Measurements from ENCODE around the gene ROBO3.

Gene ROBO3, protein sequence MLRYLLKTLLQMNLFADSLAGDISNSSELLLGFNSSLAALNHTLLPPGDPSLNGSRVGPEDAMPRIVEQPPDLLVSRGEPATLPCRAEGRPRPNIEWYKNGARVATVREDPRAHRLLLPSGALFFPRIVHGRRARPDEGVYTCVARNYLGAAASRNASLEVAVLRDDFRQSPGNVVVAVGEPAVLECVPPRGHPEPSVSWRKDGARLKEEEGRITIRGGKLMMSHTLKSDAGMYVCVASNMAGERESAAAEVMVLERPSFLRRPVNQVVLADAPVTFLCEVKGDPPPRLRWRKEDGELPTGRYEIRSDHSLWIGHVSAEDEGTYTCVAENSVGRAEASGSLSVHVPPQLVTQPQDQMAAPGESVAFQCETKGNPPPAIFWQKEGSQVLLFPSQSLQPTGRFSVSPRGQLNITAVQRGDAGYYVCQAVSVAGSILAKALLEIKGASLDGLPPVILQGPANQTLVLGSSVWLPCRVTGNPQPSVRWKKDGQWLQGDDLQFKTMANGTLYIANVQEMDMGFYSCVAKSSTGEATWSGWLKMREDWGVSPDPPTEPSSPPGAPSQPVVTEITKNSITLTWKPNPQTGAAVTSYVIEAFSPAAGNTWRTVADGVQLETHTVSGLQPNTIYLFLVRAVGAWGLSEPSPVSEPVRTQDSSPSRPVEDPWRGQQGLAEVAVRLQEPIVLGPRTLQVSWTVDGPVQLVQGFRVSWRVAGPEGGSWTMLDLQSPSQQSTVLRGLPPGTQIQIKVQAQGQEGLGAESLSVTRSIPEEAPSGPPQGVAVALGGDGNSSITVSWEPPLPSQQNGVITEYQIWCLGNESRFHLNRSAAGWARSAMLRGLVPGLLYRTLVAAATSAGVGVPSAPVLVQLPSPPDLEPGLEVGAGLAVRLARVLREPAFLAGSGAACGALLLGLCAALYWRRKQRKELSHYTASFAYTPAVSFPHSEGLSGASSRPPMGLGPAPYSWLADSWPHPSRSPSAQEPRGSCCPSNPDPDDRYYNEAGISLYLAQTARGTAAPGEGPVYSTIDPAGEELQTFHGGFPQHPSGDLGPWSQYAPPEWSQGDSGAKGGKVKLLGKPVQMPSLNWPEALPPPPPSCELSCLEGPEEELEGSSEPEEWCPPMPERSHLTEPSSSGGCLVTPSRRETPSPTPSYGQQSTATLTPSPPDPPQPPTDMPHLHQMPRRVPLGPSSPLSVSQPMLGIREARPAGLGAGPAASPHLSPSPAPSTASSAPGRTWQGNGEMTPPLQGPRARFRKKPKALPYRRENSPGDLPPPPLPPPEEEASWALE (N-terminal part only)

DNA sequence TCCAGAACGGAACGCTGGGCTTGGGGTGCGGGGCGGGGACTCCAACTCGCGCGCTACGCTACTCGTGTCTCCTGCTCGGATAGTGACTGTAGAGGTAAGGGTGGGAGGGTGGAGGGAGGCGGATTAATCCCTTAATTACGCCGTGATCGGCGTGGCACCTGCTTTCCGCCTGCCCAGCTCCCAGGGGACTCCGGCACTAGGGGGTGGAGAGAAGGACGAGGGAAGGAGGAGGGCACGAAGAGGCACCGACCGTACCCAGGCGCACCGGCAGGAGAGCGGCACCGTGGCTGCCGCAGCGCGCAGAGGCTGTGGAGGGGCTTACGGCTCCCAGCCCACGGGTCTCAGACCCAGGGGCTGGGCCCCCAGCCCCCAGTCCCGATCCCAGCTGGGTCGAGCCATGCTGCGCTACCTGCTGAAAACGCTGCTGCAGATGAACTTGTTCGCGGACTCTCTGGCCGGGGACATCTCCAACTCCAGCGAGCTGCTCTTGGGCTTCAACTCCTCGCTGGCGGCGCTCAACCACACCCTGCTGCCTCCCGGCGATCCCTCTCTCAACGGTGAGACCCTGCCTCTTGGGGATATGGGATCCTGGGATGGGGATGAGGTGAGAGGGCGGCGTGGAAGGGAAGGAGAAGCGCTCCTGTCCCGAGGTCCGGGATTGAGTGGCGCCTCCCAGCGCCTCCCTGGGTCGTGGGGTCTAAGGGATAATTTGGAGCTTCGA is at the start of gene ROBO3:
ROBO3 (plus strand) TSS at position 252 of the 721 bp plus-strand sequence; CDS start at position 398, 146 bp downstream.
- no peak for DNase-seq

DNA sequence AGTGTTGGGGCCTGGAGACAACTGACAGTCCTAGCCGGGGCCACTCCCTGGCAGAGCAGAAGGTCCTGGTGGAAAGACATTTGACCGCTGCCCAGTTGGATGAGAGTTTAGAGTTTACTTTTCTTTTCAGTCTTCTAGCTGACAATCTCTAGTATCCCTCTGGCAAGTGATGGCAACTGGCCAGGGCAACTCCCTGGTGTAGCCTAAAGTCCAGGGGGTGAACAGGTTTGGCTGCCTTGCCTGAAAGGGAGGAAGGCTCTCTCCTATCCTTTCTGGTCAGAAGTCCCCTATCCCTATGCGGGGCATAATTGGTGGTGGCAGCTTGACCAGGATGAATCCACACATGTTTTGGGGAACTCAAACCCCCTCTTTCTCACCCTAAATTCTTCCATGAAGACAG is 48.2 kb upstream of the ROBO3 start:
- no peak for DNase-seq

DNA sequence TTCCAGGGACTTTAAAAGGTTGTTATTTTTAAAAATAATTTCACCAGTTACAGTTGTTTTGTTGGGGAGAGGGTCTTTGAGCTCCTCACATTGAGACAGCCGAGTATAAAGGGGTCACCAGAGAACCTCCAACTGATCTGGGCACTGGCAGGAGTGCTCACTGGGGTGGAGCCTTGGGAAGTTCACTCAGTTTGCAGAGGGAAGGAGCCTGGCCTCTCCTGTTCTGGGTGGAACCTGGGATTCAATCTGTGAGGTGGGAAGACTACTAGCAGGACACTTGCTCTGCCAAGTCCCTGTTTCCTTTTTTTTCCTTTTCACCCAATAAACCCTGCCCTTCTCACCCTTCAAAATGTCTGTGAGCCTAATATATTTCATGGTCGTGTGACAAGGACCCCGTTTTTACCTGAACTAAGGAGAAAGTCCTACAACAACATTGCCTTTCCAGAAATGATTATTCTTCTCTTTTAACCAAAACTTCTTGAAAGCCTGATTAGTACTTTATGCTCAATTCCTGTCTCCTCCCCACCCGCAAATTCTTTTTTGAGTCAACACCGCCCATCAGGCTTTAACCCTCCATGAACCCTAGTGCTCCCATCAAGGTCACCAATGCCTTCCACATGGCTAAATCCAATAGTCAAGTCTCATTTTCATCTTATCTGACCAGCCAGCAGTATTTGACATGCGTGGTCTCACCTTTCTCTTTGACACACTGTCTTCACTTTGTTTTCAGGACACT is 43.1 kb upstream of the ROBO3 start:
- DNase-seq = no peak

DNA sequence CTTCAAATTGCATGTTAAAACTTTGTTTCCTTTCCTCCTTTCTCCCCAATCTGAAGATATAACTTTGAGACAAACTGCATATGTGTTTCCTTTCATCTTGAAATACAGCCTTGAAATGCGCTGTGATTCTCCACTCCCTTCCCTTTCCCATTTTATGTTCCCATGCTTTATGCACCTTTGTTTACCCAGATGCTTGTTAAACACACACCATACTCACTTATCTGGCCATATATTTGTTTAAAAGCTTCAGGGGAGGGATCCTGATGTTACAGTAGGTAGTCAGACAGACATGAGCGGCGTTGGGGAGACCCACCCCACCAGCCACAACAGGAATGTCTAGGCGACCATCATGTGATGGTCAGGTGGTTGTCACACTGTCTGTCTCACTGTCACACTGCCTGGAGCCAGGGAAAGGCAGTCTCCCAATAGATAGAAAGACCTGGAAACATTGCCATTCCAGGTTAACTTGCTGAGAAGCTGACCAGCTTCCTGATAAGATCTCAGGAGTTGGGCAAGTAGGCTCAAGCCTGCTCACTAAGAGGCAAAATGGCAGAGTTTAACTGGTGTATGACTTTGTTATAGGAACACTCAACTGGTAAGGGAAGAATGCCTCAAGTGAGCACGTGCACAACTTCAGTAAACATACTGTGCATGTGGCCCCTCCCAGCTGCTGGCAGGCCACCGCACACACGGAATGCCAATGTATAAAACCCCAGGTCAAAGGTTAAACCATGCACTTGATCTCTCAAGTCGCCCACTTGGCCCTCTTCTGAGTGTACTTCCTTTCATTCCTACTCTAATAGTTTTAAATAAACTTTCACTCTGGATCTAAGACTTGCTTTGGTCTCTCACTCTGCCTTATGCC is 41.5 kb upstream of the ROBO3 start:
- no peak for DNase-seq

DNA sequence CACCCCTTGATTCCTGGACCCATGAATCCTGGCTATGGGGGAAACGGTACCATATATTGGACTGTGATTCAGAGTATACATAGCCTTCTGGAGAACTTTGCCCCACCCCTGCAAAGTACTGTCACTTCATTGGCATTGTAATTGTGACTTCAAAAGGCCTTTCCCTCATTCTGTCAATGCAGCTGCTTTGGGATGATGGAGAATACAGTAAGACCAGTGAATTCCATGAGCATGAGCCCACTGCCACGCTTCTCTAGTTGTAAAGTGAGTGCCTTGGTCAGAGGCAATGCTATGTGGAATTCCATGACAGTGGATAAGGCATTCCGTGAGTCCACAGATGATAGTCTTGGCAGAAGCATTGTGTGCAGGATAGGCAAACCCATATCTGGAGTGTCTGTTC is 39.4 kb upstream of the ROBO3 start:
- no peak for DNase-seq

DNA sequence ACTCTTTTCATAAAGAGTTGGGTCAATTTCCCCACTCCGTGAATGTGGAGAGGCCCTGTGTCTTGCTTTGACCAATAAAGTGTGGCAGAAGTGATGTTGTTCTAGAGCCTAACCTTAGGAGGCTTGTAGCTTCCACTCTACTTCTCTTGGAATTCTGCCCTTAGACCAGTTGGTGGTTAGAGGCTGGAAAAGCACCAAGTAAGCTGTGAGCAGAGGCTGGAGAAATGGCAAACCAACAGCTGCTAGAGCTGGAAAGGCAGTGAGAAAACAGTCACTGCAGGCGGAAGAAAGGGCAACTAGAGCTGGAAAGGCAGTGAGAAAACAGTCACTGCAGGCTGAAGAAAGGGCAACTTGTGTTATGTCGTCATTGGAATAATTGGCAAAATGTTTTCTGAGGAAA is 35.2 kb upstream of the ROBO3 start:
- no peak for DNase-seq

DNA sequence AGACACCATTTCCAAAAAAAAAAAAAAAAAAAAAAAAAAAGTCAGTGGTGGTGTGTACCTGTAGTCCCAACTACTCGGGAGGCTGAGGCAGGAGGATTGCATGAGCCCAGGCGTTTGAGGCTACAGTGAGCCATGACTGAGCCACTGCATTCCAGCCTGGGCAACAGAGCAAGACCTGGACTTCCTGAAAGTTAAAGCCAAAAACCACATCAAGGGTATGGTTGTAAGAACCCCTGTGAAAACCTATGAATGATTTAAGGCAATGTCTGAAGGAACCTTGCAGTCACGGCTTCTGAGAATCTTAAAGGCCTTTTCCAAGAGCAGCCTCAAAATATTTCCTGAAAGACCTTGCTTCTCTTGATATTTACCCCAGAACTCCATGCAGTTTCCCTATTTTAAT is 34.5 kb upstream of the ROBO3 start:
- no peak for DNase-seq

DNA sequence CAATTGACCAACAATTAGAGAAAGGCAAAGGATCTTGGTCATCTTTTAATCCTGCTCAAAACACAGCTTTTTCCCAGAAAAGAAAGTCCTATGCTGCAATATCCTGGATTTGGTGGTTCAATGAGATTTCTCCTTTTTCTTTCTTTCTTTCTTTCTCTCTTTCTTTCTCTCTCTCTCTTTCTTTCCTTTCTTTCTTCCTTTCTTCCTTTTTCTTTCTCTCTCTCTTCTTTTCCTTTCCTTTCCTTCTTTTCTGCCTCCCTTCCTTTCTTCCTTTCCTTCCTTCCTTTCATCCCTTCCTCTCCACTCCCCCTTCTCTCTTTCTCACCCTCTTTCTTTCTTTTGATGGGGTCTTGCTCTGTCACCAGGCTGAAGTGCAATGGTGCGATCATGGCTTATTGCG is 33.3 kb upstream of the ROBO3 start:
- no peak for DNase-seq

DNA sequence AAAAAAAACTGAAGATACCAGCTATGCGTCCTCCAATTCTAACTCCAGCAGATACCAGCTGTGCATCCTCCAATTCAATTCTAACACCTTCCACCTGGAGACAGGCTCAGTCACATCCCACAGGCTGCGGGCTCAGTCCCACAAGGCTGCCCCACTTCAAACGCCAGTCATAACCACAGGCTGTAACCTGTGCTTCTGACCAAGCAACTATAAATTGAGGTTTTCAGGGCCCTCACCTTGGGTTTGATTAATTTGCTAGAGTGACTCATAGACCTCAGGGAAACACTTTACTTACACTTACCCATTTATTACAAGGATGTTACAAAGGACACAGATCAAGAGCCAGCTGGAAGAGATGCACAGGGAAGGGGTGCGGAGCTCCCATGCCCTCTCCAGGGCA is 32.7 kb upstream of the ROBO3 start:
- DNase-seq = no peak

DNA sequence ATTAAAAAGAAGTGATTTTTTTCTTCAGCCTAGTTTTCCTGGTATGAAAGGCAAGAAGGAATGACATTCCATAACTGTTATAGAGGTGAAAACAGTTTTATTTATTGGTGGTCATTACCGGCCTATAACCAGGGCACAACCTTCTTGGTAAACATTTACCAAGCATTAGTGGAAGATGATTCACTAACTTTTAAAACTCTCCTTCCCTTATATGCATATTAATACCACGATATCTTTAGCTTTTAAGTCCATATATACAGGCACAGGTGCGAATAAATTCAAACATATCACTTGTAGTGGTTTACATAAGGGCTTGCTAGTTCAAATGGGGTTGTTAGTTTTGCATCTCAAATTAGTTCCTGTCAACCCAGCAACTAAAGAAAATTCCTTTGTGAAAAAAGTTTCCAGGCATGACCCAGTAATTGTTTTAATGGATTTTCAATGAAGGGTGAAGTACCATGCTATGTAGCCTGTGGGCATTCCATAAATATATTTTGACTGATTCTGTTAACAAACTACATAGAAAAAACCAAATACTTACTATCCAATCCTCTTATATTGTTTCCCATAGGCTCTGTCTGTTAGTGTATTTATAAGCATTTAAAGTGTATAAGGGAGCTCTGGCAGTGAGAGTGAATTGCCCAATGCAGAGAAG is 30.6 kb upstream of the ROBO3 start:
- no peak for DNase-seq

DNA sequence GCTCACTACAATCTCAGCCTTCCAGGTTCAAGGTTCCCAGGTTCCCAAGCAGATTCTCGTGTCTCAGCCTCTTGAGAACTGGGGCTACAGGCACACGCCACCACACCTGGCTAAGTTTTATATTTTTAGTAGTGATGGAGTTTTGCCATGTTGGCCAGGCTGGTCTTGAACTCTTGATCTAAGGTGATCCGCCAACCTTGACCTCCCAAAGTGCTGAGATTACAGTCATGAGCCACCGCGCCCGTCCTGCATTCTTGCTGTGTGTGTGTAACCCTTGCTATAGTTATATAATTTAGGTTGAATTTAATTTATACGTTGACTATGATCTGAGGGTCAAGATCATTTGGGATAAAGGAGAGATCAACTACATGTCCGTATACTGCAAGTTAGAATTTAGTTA is 29.3 kb upstream of the ROBO3 start:
- no peak for DNase-seq

DNA sequence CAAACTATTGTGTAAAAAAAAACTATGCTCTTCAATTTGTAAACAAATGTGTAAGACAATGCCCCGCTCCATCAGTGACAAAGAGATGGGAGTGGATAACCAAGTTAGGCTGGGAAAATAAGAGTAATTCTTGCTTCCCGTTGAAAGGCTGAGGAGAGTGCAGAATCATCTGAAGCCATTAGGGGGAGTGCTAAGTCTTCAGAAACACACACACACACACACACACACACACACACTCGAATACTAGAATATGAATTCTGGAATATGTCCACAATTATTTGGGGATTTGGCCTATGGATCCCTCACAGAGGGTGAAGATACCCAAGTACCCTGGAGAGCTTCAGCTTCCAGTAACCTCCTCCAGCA is 27.8 kb upstream of the ROBO3 start:
- peak; percentile 29 for DNase-seq

DNA sequence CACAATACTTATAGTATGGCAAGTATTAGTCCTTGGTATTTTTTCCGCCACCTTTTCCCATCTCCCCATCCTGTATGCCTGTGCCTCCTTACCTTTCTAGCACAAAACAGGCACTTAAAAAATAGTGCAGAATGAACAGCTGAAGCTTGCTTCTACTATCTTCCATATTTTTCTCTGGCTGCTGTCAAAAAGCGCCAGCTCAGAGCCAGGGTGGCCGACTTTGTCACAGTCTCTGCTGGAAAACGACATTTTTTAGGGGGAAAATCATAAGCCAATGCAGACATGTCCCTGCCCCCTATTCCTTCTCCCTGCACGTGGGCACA is 26.5 kb upstream of the ROBO3 start:
- DNase-seq = no peak

DNA sequence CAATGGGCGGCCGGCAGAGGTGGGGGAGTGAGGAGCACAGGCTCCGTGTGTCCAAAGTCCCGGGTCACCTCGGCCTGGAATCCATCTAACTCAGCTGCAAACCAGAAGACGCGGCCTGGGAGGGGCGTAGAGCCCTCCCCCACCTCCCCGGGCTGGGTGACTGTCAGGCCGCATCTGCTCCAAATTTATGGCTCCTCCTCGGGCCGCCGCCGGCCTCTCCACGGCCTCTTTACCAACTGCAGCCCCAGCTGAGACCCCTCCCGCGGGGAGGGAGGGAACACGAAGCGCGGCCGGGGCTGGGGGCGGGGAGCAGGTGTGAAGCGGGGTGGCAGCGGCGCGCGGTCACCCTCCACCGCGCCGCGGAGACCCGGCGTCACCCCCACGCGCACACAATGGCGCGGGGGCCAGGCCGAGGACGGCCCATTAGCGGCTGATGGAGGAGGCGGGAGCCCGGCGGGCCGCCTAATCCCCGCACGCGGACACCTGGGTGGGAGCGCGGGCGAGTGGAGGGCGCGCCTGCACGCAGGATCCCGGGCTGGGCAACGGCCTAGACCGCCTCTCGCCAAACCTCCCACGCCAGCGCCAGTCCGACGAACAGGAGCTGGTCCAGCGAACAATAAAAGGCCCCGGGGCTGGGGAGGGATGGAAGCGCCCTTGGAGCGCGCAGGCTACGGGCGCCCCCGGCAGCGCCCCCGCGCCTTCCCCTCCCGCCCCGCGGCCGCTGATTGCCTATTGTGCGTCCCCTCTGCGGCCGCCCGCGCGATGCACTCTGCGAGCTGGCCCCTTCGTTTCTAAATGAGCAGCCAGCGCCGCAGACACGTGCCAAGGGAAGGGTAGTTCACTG is 25.9 kb upstream of the ROBO3 start:
- no peak for DNase-seq

DNA sequence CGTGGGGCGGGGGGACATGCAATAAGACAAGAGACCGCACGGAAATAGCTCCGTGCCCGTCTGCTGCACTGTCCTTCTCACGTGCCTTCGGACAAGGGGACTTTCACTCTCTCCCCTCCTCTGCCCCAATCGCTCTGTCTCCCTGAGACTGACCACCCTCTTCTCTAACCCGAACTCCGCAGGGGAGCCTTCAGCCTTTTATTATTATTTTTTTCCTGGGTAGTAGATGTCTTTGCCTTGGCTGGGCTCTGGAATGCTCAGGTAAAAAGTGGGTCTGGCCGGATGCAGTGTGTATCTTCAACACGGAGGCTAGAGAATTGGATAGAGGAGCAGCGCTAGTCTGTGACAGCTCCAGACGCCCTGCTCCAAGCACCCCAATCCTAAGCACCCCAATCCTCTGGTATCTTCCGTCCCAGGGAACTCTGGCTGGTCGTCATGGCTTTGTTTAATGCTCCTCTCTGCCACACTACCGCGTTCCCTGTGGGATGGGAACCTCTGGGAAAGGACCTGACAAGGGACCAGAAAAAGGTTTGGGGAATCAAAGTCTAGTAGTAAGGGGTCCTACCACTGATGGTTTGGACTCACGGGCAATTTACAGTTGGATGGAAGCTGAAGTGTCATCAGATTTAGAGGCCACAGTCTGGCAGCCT is 25.1 kb upstream of the ROBO3 start:
- no peak for DNase-seq

DNA sequence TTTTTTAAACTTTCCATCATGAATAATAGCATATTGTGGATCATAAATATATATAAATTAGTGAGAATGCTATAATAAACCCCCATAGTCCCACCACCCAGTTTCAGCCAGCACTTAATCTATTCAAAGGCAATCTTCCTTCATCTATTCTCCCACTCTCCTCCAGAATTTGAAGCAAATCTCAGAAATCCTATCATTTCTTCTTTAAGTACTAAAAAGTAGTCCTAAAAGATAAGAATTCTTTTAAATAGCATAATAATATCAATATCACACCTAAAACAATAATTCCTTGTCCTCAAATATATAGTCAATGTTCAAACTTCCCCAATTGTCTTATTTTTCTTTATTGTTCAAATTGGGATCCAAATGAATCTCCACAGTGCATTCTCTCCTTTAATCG is 24.6 kb upstream of the ROBO3 start:
- no peak for DNase-seq

DNA sequence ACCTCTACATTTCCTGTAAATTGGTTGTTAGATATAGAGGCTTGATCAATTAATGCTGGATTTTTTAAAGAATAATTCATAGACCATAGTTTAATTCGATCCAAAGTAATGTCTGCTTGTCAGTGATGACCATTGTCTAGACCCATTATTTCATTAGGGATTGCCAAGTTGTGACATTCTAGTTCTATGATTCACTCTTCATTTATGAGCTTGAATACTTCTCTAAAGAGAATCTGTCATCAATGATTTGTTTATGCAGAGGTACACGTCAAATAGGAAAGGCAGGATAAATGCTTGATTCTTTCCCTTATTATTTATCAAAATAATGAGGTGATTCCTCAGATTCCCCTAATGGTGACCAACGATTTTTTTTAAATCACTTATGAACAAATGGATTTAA is 24.0 kb upstream of the ROBO3 start:
- no peak for DNase-seq

DNA sequence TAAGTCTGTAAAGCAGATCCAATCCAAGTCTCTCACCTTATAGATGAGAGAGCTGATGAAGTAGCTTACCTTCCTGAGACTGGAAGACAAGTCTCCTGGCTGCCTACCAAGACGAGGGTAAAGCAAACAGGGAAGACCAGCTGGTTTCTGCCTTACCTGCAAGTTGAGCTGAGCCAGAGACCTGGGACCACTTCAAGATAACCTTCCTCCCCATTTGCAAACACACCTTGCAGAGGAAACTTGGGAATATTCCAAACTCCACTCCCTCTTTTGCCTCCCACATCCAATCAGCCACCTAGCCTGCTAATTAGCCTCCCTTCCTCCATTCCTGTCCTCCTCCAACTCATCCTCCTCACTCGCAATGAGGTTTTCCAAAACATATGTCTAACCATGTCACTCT is 23.4 kb upstream of the ROBO3 start:
- no peak for DNase-seq

DNA sequence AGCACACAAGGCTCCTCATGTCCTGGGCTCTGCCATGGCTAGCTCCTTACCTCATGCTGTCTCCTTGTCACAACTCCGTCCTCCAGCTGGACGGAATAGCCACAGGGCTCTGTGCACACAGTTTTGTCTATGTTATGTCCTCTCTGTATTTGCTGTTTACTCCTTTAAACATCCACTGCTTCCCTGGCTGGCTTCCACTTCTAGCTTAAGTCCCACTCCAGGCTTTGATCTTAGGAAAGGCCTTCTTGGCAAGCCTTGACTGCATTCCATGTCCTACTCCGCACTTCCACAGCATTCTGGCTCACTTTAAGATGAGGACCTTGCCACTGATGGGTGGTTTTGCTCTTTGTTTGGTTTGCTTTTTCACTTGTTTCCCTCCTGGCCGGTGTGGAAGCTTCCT is 22.9 kb upstream of the ROBO3 start:
- DNase-seq = no peak
